ENCODE measurements around the gene CD70.

Gene CD70

GRCh38 chr19:6588508-6589345 is 2.2 kb downstream of the CD70 start:
- H3K9me3 ChIP-seq (ENCODE audit: control insufficient read depth, insufficient read depth, low read depth, low read length), result no peaks in the 10 kb centered on the region
- CTCF ChIA-PET, result interaction anchor here (0.6 to 0.7 kb wide), 2 partner anchors 247 to 426 kb away, joined by 3 read pairs; no protein-coding TSS in a partner anchor
- H3K4me1 ChIP-seq (ENCODE audit: control insufficient read depth, insufficient read depth, low read length), result peaks cover 3% of the 10 kb centered on the region; the same call in 1 of the 2 replicates
- H3K27ac ChIP-seq (ENCODE audit: extremely low read depth, low read depth, low read length), result no peak overlapping the region
- POLR2A ChIA-PET, result interaction anchor here (0.6 kb wide), 1 partner anchor 11 kb away, joined by 8 read pairs; no protein-coding TSS in a partner anchor
- H3K36me3 ChIP-seq (ENCODE audit: control insufficient read depth in 2 of 2, insufficient read depth in 1 of 2, low read length in 2 of 2), result no peaks in the 10 kb centered on the region; a peak in 1 of 3 replicates
- H3K4me3 ChIP-seq (ENCODE audit: low read depth, low read length), result no peak overlapping the region
- TF ChIP-seq PRDM1 (tag by site-specific recombination; IDR thresholded peaks at IDR 0.05), result peak; percentile 98
- peak; percentile 54 for TF ChIP-seq ZFHX2 (tag by site-specific recombination; conservative IDR thresholded peaks at IDR 0.05)
- TF ChIP-seq TCF7L2 (IDR thresholded peaks at IDR 0.05; ENCODE audit: borderline replicate concordance, low read depth, low read length), result no peak
- TF ChIP-seq, protein P1, sequence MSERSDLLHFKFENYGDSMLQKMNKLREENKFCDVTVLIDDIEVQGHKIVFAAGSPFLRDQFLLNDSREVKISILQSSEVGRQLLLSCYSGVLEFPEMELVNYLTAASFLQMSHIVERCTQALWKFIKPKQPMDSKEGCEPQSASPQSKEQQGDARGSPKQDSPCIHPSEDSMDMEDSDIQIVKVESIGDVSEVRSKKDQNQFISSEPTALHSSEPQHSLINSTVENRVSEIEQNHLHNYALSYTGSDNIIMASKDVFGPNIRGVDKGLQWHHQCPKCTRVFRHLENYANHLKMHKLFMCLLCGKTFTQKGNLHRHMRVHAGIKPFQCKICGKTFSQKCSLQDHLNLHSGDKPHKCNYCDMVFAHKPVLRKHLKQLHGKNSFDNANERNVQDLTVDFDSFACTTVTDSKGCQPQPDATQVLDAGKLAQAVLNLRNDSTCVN (tag by site-specific recombination; optimal IDR thresholded peaks at IDR 0.05), result no peak
- peak; percentile 95 for TF ChIP-seq ZNF596 (tag by site-specific recombination; IDR thresholded peaks at IDR 0.05)
- 0 out of 2 replicates have a peak, but pooled peaks have one; percentile 36 for TF ChIP-seq EGR2 (tag by site-specific recombination; IDR thresholded peaks at IDR 0.05; ENCODE audit: low read depth)
- peak; percentile 79 for TF ChIP-seq ZNF366 (tag by site-specific recombination; conservative IDR thresholded peaks at IDR 0.05)

- POLR2A ChIA-PET, result interaction anchor here (1.0 kb wide), 1 partner anchor 57 kb away, joined by 5 read pairs; the partner anchor contains the start of gene TNFSF9
Measured at GRCh38 chr19:6587998-6588507, 2.9 kb downstream of the CD70 start.

More at GRCh38 chr19:6587998-6588507, 2.9 kb downstream of the CD70 start:
- H3K4me1 ChIP-seq (ENCODE audit: control insufficient read depth, insufficient read depth, low read length), result peaks cover 3% of the 10 kb centered on the region; the same call in 1 of the 2 replicates
- no peak overlapping the region for H3K27ac ChIP-seq (ENCODE audit: extremely low read depth, low read depth, low read length)
- CTCF ChIA-PET, result no interaction called here
- no peak overlapping the region for H3K4me3 ChIP-seq (ENCODE audit: low read depth, low read length)
- no peaks in the 10 kb centered on the region; a peak in 1 of 3 replicates for H3K36me3 ChIP-seq (ENCODE audit: control insufficient read depth in 2 of 2, insufficient read depth in 1 of 2, low read length in 2 of 2)
- H3K9me3 ChIP-seq (ENCODE audit: control insufficient read depth, insufficient read depth, low read depth, low read length), result no peaks in the 10 kb centered on the region
- TF ChIP-seq ZNF660 (tag by site-specific recombination; IDR thresholded peaks at IDR 0.05) (no peak), ZNF248 (tag by site-specific recombination; IDR thresholded peaks at IDR 0.05) (no peak), ZNF521 (tag by site-specific recombination; IDR thresholded peaks at IDR 0.05) (no peak), ZNF302 (tag by site-specific recombination; IDR thresholded peaks at IDR 0.05; ENCODE audit: low read depth) (no peak), ZNF140 (tag by site-specific recombination; IDR thresholded peaks at IDR 0.05) (no peak), ZNF791 (tag by site-specific recombination; IDR thresholded peaks at IDR 0.05) (no peak), ZNF214 (tag by site-specific recombination; IDR thresholded peaks at IDR 0.05; ENCODE audit: borderline replicate concordance) (no peak), ZNF394 (tag by site-specific recombination; IDR thresholded peaks at IDR 0.05; ENCODE audit: borderline replicate concordance) (no peak), ZBTB17 (tag by site-specific recombination; IDR thresholded peaks at IDR 0.05) (no peak), TRIM28 (IDR thresholded peaks at IDR 0.05; ENCODE audit: borderline replicate concordance, low read length) (no peak), WT1 (tag by site-specific recombination; IDR thresholded peaks at IDR 0.05) (no peak), ZNF391 (tag by site-specific recombination; IDR thresholded peaks at IDR 0.05; ENCODE audit: borderline replicate concordance, low read depth) (no peak), ZBTB7A (tag by site-specific recombination; IDR thresholded peaks at IDR 0.05; ENCODE audit: low read depth) (no peak)
- TF ChIP-seq, protein P2, sequence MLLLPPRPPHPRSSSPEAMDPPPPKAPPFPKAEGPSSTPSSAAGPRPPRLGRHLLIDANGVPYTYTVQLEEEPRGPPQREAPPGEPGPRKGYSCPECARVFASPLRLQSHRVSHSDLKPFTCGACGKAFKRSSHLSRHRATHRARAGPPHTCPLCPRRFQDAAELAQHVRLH (tag by site-specific recombination; IDR thresholded peaks at IDR 0.05), result no peak
- TF ChIP-seq, protein P3, sequence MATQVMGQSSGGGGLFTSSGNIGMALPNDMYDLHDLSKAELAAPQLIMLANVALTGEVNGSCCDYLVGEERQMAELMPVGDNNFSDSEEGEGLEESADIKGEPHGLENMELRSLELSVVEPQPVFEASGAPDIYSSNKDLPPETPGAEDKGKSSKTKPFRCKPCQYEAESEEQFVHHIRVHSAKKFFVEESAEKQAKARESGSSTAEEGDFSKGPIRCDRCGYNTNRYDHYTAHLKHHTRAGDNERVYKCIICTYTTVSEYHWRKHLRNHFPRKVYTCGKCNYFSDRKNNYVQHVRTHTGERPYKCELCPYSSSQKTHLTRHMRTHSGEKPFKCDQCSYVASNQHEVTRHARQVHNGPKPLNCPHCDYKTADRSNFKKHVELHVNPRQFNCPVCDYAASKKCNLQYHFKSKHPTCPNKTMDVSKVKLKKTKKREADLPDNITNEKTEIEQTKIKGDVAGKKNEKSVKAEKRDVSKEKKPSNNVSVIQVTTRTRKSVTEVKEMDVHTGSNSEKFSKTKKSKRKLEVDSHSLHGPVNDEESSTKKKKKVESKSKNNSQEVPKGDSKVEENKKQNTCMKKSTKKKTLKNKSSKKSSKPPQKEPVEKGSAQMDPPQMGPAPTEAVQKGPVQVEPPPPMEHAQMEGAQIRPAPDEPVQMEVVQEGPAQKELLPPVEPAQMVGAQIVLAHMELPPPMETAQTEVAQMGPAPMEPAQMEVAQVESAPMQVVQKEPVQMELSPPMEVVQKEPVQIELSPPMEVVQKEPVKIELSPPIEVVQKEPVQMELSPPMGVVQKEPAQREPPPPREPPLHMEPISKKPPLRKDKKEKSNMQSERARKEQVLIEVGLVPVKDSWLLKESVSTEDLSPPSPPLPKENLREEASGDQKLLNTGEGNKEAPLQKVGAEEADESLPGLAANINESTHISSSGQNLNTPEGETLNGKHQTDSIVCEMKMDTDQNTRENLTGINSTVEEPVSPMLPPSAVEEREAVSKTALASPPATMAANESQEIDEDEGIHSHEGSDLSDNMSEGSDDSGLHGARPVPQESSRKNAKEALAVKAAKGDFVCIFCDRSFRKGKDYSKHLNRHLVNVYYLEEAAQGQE (tag by site-specific recombination; IDR thresholded peaks at IDR 0.05), result no peak
